K562 (cell line): Measurements from ENCODE around the gene TBRG4.

ENCODE experiments used
- FOXO4 ChIP-seq: fragments of 450-650 bp; formaldehyde crosslinking; IDR thresholded peaks from 2 replicates; pipeline ENCODE4 v1.4.0; 2020; ENCODE audit warnings: mild to moderate bottlenecking, moderate library complexity
- NFE2 ChIP-seq: IDR thresholded peaks from 2 replicates; pipeline ENCODE4 v1.6.1; 2014; ENCODE audit warnings: antibody characterized with exemption, low read depth
- RERE ChIP-seq: sonication (generic); formaldehyde crosslinking; IDR thresholded peaks from 2 replicates; pipeline ENCODE4 v1.8.0; 2023; ENCODE audit warnings: missing genetic modification reagents, mild to moderate bottlenecking, borderline replicate concordance
- TCF7L2 ChIP-seq: fragments of 150-350 bp; IDR thresholded peaks from 2 replicates; pipeline ENCODE4 v1.6.1; 2016; ENCODE audit warnings: low read depth, mild to moderate bottlenecking, low read length, moderate library complexity
- ZFX ChIP-seq: sonication (generic); formaldehyde crosslinking; IDR thresholded peaks from 2 replicates; pipeline ENCODE4 v1.8.0; 2022; ENCODE audit warnings: mild to moderate bottlenecking, missing genetic modification reagents, moderate library complexity
- TF ChIP-seq, protein P1 (sequence below): fragments of 250-450 bp; sonication (Bioruptor Pico); IDR thresholded peaks from 2 replicates; pipeline ENCODE4 v1.5.0; 2020; ENCODE audit warnings: mild to moderate bottlenecking, borderline replicate concordance

- no peak for TF ChIP-seq NFE2
- TF ChIP-seq, protein P1, sequence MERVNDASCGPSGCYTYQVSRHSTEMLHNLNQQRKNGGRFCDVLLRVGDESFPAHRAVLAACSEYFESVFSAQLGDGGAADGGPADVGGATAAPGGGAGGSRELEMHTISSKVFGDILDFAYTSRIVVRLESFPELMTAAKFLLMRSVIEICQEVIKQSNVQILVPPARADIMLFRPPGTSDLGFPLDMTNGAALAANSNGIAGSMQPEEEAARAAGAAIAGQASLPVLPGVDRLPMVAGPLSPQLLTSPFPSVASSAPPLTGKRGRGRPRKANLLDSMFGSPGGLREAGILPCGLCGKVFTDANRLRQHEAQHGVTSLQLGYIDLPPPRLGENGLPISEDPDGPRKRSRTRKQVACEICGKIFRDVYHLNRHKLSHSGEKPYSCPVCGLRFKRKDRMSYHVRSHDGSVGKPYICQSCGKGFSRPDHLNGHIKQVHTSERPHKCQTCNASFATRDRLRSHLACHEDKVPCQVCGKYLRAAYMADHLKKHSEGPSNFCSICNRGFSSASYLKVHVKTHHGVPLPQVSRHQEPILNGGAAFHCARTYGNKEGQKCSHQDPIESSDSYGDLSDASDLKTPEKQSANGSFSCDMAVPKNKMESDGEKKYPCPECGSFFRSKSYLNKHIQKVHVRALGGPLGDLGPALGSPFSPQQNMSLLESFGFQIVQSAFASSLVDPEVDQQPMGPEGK (CRISPR knock-in tag) = no peak
- TF ChIP-seq FOXO4 (CRISPR knock-in tag) = no peak
- no peak for TF ChIP-seq ZFX (CRISPR knock-in tag)
- no peak for TF ChIP-seq RERE (CRISPR knock-in tag)
- TF ChIP-seq TCF7L2 = no peak
Observed at GRCh38 chr7:45088821-45089340, 22.6 kb downstream of the TBRG4 start, which contains the start of gene NACAD.
